ENCODE data around the gene PRH2.

- TF ChIP-seq POLR2A (IDR thresholded peaks at IDR 0.05; ENCODE audit: low read depth, low read length): no peak
- no peak for TF ChIP-seq POLR2AphosphoS5 (IDR thresholded peaks at IDR 0.05; ENCODE audit: low read depth, low read length)
- TF ChIP-seq PAX5 (IDR thresholded peaks at IDR 0.05; ENCODE audit: insufficient read depth, low read length, severe bottlenecking): no peak
Measured at GRCh38 chr12:10896854-10897253, 32.2 kb upstream of the PRH2 start.

Measured in GM12891 (cell line).